Activated T-helper 2 cell treated with anti-CD3 and anti-CD28 coated beads, Interferon-gamma antibody, Interleukin-2, Interleukin-4, amounts not matched to agents 10 μg/mL and 5 μg/mL and 100 μg/mL, durations not matched to agents 14 hours and 24 hours and 36 hours (primary cell): ENCODE results near the gene SCYL3. TPM values are rescaled to one million over a fixed set of nuclear protein-coding genes. Genes with fewer than 3 reads are reported as not detected.
"Not testable (repeated sequence)": the region's sequence is repeated elsewhere in the genome, so short reads cannot be mapped to it uniquely, and the experiment has no call there.

ENCODE experiments used
- DNase-seq: peaks from one replicate; pipeline ENCODE4 v3.0.0; 2021; ENCODE audit warnings: low spot score
- H3K27ac Mint-ChIP-seq: one replicate; pipeline ENCODE4 v1.8.0; 2021; ENCODE audit warnings: mixed read lengths
- H3K27me3 Mint-ChIP-seq: one replicate; pipeline ENCODE4 v1.8.0; 2021; ENCODE audit warnings: low read depth, mixed read lengths
- H3K36me3 Mint-ChIP-seq: one replicate; pipeline ENCODE4 v1.8.0; 2021; ENCODE audit warnings: low read depth, mixed read lengths
- H3K4me1 Mint-ChIP-seq: one replicate; pipeline ENCODE4 v1.8.0; 2021; ENCODE audit warnings: low read depth, mixed read lengths
- H3K4me3 Mint-ChIP-seq: one replicate; pipeline ENCODE4 v1.8.0; 2021; ENCODE audit warnings: low read depth, mild to moderate bottlenecking, moderate library complexity, mixed read lengths
- H3K9me3 Mint-ChIP-seq: one replicate; pipeline ENCODE4 v1.8.0; 2021; ENCODE audit warnings: mixed read lengths
- intact Hi-C: fragments of 100-400 bp; cut with micrococcal nuclease; formaldehyde crosslinking; loops from one replicate; pipeline ENCODE4 v1.15.1; 2023
- total RNA-seq: library from RNA; stranded (reverse); gene quantifications from 2 replicates; pipeline ENCODE4 v1.2.3, GENCODE V29; 2022

The SCYL3 gene
- total RNA-seq, 1 donor from 2014 or later: 9.5 TPM

- intact Hi-C loops: no loop called here
Observed at GRCh38 chr1:169814265-169814664, 79.4 kb downstream of the SCYL3 start.

GRCh38 chr1:169812131-169812530, 81.6 kb downstream of the SCYL3 start:
- intact Hi-C loops: no loop called here
- H3K36me3 Mint-ChIP-seq: peaks cover 49% of the 10 kb centered on the region
- no peak overlapping the region for H3K27ac Mint-ChIP-seq
- H3K27me3 Mint-ChIP-seq: no peaks in the 10 kb centered on the region
- no peak overlapping the region for H3K4me3 Mint-ChIP-seq
- H3K9me3 Mint-ChIP-seq: no peaks in the 10 kb centered on the region
- H3K4me1 Mint-ChIP-seq: peaks cover 9% of the 10 kb centered on the region
- no peak for DNase-seq

More at GRCh38 chr1:169814265-169814664, 79.4 kb downstream of the SCYL3 start:
- DNase-seq: no peak
- H3K4me3 Mint-ChIP-seq: no peak overlapping the region
- H3K27ac Mint-ChIP-seq: no peak overlapping the region
- no peaks in the 10 kb centered on the region for H3K27me3 Mint-ChIP-seq
- peaks cover 45% of the 10 kb centered on the region for H3K36me3 Mint-ChIP-seq
- no peaks in the 10 kb centered on the region for H3K9me3 Mint-ChIP-seq
- H3K4me1 Mint-ChIP-seq: peaks cover 7% of the 10 kb centered on the region

- H3K27me3 Mint-ChIP-seq, H3K27ac Mint-ChIP-seq, H3K4me1 Mint-ChIP-seq, DNase-seq, H3K9me3 Mint-ChIP-seq, H3K4me3 Mint-ChIP-seq, intact Hi-C loops: not testable (repeated sequence)
- peaks cover 52% of the 10 kb centered on the region for H3K36me3 Mint-ChIP-seq
Observed at GRCh38 chr1:169811418-169812035, 82.2 kb downstream of the SCYL3 start.

GRCh38 chr1:169809370-169810095, 84.2 kb downstream of the SCYL3 start:
- DNase-seq: no peak
- H3K27me3 Mint-ChIP-seq: no peaks in the 10 kb centered on the region
- peaks cover 9% of the 10 kb centered on the region for H3K4me1 Mint-ChIP-seq
- H3K27ac Mint-ChIP-seq: no peak overlapping the region
- H3K9me3 Mint-ChIP-seq: no peaks in the 10 kb centered on the region
- H3K36me3 Mint-ChIP-seq: peaks cover 49% of the 10 kb centered on the region
- intact Hi-C loops: loop anchor here (1.0 kb wide), 1 partner anchor 259 kb away; no protein-coding TSS in a partner anchor
- H3K4me3 Mint-ChIP-seq: no peak overlapping the region

GRCh38 chr1:169804941-169805340, 88.8 kb downstream of the SCYL3 start:
- no peak overlapping the region for H3K4me3 Mint-ChIP-seq
- H3K9me3 Mint-ChIP-seq: no peaks in the 10 kb centered on the region
- no peaks in the 10 kb centered on the region for H3K27me3 Mint-ChIP-seq
- H3K27ac Mint-ChIP-seq: no peak overlapping the region
- H3K36me3 Mint-ChIP-seq: peaks cover 57% of the 10 kb centered on the region
- intact Hi-C loops: no loop called here
- DNase-seq: no peak
- H3K4me1 Mint-ChIP-seq: peaks cover 13% of the 10 kb centered on the region

GRCh38 chr1:169802888-169803287, 90.8 kb downstream of the SCYL3 start:
- intact Hi-C loops: no loop called here
- Mint-ChIP-seq H3K36me3 (peaks cover 60% of the 10 kb centered on the region), H3K4me1 (peaks cover 22% of the 10 kb centered on the region), H3K27ac (no peak overlapping the region), H3K27me3 (no peaks in the 10 kb centered on the region), H3K9me3 (no peaks in the 10 kb centered on the region), H3K4me3 (no peak overlapping the region)
- DNase-seq: no peak

Other genes starting within 250 kb of the SCYL3 start
- gene SELL, start 182.3 kb downstream of the SCYL3 start, total RNA-seq: 63.0 and 64.9 TPM in 2 replicates
- not detected in 2 replicates for gene SELE, start 159.8 kb downstream of the SCYL3 start, total RNA-seq
- 8.9 and 10.9 TPM in 2 replicates for gene METTL18, start 99.0 kb downstream of the SCYL3 start, total RNA-seq
- 15.1 and 15.5 TPM in 2 replicates for gene KIFAP3, start 180.8 kb upstream of the SCYL3 start, total RNA-seq